MM.1S (cell line): Measurements from ENCODE around the gene SPC25.
"Not testable (repeated sequence)": the region's sequence is repeated elsewhere in the genome, so short reads cannot be mapped to it uniquely, and the experiment has no call there.

Experiments used
- DNase-seq: peaks from one replicate; pipeline ENCODE4 v3.0.0-alpha.2; 2015
- H2AFZ ChIP-seq: fragments of 300-600 bp; sonication (generic); 2 replicates; pipeline ENCODE4 v1.6.0; 2016; ENCODE audit warnings: antibody characterized with exemption, low read length
- H3F3A ChIP-seq: fragments of 300-600 bp; sonication (generic); 2 replicates; pipeline ENCODE4 v1.6.1; 2016; ENCODE audit warnings: mild to moderate bottlenecking, antibody characterized with exemption, low read length, moderate library complexity, mixed read lengths; ENCODE audit not compliant: insufficient read depth
- H3K27ac ChIP-seq: fragments of 300-600 bp; sonication (generic); 2 replicates; pipeline ENCODE4 v1.5.1; 2016; ENCODE audit warnings: mild to moderate bottlenecking, low read length
- H3K27me3 ChIP-seq: fragments of 300-600 bp; sonication (generic); replicated peaks from 2 replicates; pipeline ENCODE4 v1.6.0; 2016; ENCODE audit warnings: low read length; ENCODE audit not compliant: insufficient read depth
- H3K36me3 ChIP-seq: fragments of 300-600 bp; sonication (generic); replicated peaks from 2 replicates; pipeline ENCODE4 v1.6.1; 2016; ENCODE audit warnings: mild to moderate bottlenecking, low read length, mixed read lengths; ENCODE audit not compliant: insufficient read depth
- H3K4me1 ChIP-seq: fragments of 300-600 bp; sonication (generic); 2 replicates; pipeline ENCODE4 v1.6.1; 2016; ENCODE audit warnings: low read length, mixed read lengths
- H3K4me2 ChIP-seq: fragments of 300-600 bp; sonication (generic); 2 replicates; pipeline ENCODE4 v1.6.0; 2016; ENCODE audit warnings: low read depth, low read length
- H3K4me3 ChIP-seq: fragments of 300-600 bp; sonication (generic); 2 replicates; pipeline ENCODE4 v1.5.1; 2016; ENCODE audit warnings: low read length, mixed read lengths
- H3K79me2 ChIP-seq: fragments of 300-600 bp; sonication (generic); 2 replicates; pipeline ENCODE4 v1.6.1; 2016; ENCODE audit warnings: mixed run types, low read length, mixed read lengths
- H3K9ac ChIP-seq: fragments of 300-600 bp; sonication (generic); 2 replicates; pipeline ENCODE4 v1.6.1; 2016; ENCODE audit warnings: low read length, mixed read lengths
- H3K9me2 ChIP-seq: fragments of 300-600 bp; sonication (generic); replicated peaks from 2 replicates; pipeline ENCODE4 v1.6.1; 2016; ENCODE audit warnings: mild to moderate bottlenecking, low read length, mixed read lengths; ENCODE audit not compliant: insufficient read depth
- H3K9me3 ChIP-seq: fragments of 300-600 bp; sonication (generic); replicated peaks from 2 replicates; pipeline ENCODE4 v1.6.1; 2016; ENCODE audit warnings: mild to moderate bottlenecking, low read length, mixed read lengths; ENCODE audit not compliant: insufficient read depth
- H4K20me1 ChIP-seq: fragments of 300-600 bp; sonication (generic); 2 replicates; pipeline ENCODE4 v1.6.1; 2016; ENCODE audit warnings: mild to moderate bottlenecking, low read length, moderate library complexity, mixed read lengths; ENCODE audit not compliant: insufficient read depth
- EZH2 ChIP-seq: fragments of 300-600 bp; sonication (generic); optimal IDR thresholded peaks from 2 replicates; pipeline ENCODE3; 2017; ENCODE audit warnings: low read depth, mild to moderate bottlenecking, antibody characterized with exemption, low read length, mixed read lengths
- EZH2phosphoT487 ChIP-seq: fragments of 300-600 bp; sonication (generic); IDR thresholded peaks from 2 replicates; pipeline ENCODE4 v1.6.1; 2018; ENCODE audit warnings: antibody characterized with exemption, low read length
- TF ChIP-seq, protein P1 (sequence below): fragments of 300-600 bp; sonication (generic); IDR thresholded peaks from 2 replicates; pipeline ENCODE4 v1.5.1; 2016; ENCODE audit warnings: antibody characterized with exemption, low read length, mixed read lengths

SPC25 gene

DNA sequence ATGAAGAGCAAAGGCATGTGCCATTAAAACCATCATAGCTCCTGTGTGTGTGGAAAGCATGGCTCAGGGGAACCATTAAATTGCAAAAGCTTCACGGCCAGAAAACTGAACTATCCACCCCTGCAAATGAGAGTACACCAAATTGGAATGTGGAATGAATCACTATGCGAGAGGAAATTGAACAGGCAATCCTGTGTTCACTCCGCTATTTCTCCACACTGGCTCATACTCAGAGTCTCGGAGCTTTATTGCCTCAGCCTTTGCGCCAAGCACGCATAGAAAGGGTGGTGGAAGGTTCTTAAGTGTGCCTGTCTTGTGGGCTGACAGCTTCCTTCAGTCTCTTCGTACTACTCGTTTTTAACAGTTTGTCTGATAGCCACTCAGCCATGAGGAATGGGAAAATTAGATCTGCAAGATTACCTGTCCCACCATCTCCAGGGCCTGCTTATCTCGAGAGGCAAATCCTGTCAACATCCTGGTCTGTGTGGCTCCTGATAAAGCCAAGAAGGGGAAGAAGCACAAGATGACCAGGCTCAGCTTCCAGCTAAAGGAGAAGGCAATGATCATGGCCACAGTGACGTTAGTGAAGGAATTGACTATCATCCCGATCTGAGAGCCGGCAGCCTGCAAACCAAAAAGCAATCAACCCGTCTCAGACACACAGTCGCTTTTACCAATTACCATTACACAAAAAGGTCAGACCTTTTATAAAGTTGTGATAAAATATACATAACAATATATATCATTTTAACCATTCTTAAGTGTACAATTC lies 45.8 kb upstream of the SPC25 start:
- no peak overlapping the region for H3K4me2 ChIP-seq
- H2AFZ ChIP-seq, result no peak overlapping the region
- no peaks in the 10 kb centered on the region for H3K9me3 ChIP-seq
- H3K9ac ChIP-seq, result no peak overlapping the region
- DNase-seq, result no peak
- H3F3A ChIP-seq, result no peaks in the 10 kb centered on the region
- no peaks in the 10 kb centered on the region for H3K36me3 ChIP-seq
- H3K27ac ChIP-seq, result no peak overlapping the region
- no peaks in the 10 kb centered on the region for H3K27me3 ChIP-seq
- H4K20me1 ChIP-seq, result no peaks in the 10 kb centered on the region
- TF ChIP-seq, protein P1, sequence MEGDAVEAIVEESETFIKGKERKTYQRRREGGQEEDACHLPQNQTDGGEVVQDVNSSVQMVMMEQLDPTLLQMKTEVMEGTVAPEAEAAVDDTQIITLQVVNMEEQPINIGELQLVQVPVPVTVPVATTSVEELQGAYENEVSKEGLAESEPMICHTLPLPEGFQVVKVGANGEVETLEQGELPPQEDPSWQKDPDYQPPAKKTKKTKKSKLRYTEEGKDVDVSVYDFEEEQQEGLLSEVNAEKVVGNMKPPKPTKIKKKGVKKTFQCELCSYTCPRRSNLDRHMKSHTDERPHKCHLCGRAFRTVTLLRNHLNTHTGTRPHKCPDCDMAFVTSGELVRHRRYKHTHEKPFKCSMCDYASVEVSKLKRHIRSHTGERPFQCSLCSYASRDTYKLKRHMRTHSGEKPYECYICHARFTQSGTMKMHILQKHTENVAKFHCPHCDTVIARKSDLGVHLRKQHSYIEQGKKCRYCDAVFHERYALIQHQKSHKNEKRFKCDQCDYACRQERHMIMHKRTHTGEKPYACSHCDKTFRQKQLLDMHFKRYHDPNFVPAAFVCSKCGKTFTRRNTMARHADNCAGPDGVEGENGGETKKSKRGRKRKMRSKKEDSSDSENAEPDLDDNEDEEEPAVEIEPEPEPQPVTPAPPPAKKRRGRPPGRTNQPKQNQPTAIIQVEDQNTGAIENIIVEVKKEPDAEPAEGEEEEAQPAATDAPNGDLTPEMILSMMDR, result no peak
- TF ChIP-seq EZH2, result no peak
- TF ChIP-seq EZH2phosphoT487, result no peak
- no peaks in the 10 kb centered on the region for H3K79me2 ChIP-seq
- H3K4me1 ChIP-seq, result no peaks in the 10 kb centered on the region
- H3K4me3 ChIP-seq, result no peak overlapping the region
- no peaks in the 10 kb centered on the region for H3K9me2 ChIP-seq

DNA sequence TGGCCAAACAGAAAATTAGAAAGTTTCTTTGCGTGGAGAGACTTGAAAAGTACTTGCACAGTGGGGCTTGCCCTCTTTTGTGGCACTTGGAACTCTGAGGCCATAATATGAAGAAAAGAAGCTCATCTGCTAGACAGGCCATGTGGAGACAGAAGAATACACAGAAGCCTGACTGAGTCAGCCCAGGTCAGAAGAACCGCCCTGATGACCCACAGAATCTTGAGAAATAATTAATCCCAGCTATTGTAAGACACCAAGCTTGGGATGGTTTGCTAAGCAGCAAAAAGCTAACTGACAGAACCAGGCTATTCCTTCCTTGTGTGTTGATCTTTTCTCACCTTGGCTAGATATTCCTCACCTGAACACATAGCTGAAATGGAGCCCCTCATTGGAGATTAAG lies 44.6 kb upstream of the SPC25 start:
- Histone ChIP-seq H3K9me3 (no peaks in the 10 kb centered on the region), H3K9ac (no peak overlapping the region), H4K20me1 (no peaks in the 10 kb centered on the region), H3K4me3 (no peak overlapping the region), H3K4me2 (no peak overlapping the region), H3K9me2 (no peaks in the 10 kb centered on the region), H3K36me3 (no peaks in the 10 kb centered on the region), H2AFZ (no peak overlapping the region), H3K27ac (no peak overlapping the region), H3F3A (no peaks in the 10 kb centered on the region), H3K27me3 (no peaks in the 10 kb centered on the region), H3K79me2 (no peaks in the 10 kb centered on the region), H3K4me1 (peaks cover 6% of the 10 kb centered on the region)
- DNase-seq, result no peak
- TF ChIP-seq, protein P1, result no peak
- no peak for TF ChIP-seq EZH2
- no peak for TF ChIP-seq EZH2phosphoT487

DNA sequence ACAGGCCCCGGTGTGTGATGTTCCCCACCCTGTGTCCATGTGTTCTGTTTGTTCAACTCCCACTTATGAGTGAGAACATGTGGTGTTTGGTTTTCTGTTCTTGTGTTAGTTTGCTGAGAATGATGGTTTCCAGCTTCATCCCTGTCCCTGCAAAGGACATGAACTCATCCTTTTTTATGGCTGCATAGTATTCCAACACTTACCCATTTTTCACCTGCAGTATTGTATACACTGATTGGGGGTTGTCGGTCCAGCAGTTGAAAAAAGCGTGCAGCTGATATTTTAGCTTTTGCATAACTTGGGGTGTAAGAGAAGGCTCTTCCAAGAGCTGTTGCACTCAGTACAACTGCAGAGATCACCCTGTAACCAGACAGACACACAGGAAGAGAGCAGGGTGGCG lies 41.9 kb upstream of the SPC25 start:
- H3K4me1 ChIP-seq, result peaks cover 16% of the 10 kb centered on the region
- not testable (repeated sequence) for H3K9ac ChIP-seq, H4K20me1 ChIP-seq, DNase-seq, H3K27ac ChIP-seq, H3K9me2 ChIP-seq, H2AFZ ChIP-seq, H3K36me3 ChIP-seq, H3K4me3 ChIP-seq, H3K4me2 ChIP-seq, H3F3A ChIP-seq, H3K27me3 ChIP-seq, H3K9me3 ChIP-seq, H3K79me2 ChIP-seq

DNA sequence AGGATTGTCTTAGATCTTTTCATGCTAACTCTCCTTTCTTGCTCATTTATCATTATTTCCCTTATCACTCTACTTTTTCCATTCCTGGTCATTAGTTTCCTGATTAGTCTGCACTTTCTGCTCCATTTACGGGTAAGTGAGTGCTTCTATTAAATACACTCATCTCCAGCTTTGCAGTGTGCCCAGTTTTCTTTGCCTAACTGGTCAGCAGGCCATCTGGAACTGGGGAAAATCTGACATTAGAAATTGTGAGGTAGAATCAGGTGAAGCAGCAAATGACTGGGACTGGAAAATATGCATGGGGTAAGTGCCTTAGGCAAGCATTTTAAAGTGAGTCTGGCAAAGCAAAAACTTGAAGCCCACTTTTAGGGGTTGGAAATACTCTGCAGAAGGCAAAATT lies 40.0 kb upstream of the SPC25 start:
- TF ChIP-seq EZH2phosphoT487 (no peak), EZH2 (no peak)
- TF ChIP-seq, protein P1, result no peak
- Histone ChIP-seq H3F3A (no peaks in the 10 kb centered on the region), H3K4me2 (no peak overlapping the region), H3K4me3 (no peak overlapping the region), H2AFZ (no peak overlapping the region), H3K36me3 (no peaks in the 10 kb centered on the region), H4K20me1 (no peaks in the 10 kb centered on the region), H3K27ac (no peak overlapping the region), H3K9ac (no peak overlapping the region), H3K79me2 (no peaks in the 10 kb centered on the region), H3K27me3 (no peaks in the 10 kb centered on the region), H3K9me2 (no peaks in the 10 kb centered on the region), H3K9me3 (no peaks in the 10 kb centered on the region), H3K4me1 (peaks cover 16% of the 10 kb centered on the region)
- DNase-seq, result no peak
